A673 (cell line): Measurements from ENCODE around the gene NAB2.

Experiments
- CTCF ChIP-seq: fragments of 300-800, 200-600 bp; sonication (generic); conservative IDR thresholded peaks from 2 replicates; pipeline ENCODE4 v1.5.1; 2017; ENCODE audit warnings: low read depth, mild to moderate bottlenecking, antibody characterized with exemption, low read length, moderate library complexity, mixed read lengths
- EZH2 ChIP-seq: fragments of 200-600 bp; sonication (generic); IDR thresholded peaks from 2 replicates; pipeline ENCODE4 v1.6.1; 2017; ENCODE audit warnings: borderline replicate concordance, low read depth, mild to moderate bottlenecking, mixed read lengths, antibody characterized with exemption, low read length; ENCODE audit not compliant: poor library complexity, severe bottlenecking

DNA sequence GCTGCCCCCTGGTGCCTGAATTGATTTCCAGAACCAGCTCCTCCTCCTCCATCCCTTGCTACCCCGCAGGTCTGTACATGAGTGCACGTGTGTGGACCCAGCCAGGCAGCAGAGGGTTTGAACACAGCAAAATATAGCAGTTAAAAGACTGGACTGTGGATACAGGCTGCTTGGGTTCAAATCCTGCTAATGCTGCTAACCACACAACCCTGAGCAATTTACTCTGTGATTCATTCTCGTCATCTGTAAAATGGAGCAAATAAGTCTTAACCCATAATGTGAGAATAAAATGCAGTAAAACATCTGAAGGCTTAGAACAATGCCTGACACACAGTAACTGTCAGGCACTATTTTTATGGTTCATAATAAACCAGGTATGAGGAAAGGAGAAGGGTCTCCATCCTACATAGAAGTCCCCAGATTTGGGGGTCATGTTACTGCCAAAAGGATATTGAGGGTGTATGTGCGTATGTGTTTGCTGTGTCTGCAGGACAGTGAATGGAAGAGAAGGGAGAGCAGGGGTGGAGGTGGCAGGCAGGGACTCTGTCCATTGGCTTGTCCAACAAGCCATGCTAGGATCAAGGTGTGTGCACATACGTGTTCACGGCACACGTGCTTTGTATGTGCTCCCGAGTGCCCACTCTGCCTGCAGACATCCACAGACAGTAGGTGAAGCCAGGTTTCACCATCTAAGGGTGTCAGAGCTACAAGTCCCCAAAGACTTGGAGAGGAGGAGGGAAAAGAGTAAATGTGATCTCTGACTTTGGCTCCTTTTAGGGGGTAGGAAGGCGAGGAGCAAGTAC lies 23.8 kb downstream of the NAB2 start:
- TF ChIP-seq CTCF, result peak; percentile 93
- no peak for TF ChIP-seq EZH2
